Neural progenitor cell (in vitro differentiated cells): ENCODE results near the gene HSPBAP1. TPM values are rescaled to one million over a fixed set of nuclear protein-coding genes. Genes with fewer than 3 reads are reported as not detected.

Experiments used
- DNase-seq: peaks from one replicate; pipeline ENCODE4 v3.0.0-alpha.2; 2016; ENCODE audit warnings: low spot score
- H2AFZ ChIP-seq: fragments of 200-600 bp; sonication (generic); replicated peaks from 2 replicates; pipeline ENCODE4 v1.6.1; 2016; ENCODE audit warnings: antibody characterized with exemption
- H3F3A ChIP-seq: fragments of 200-600 bp; sonication (generic); 2 replicates; pipeline ENCODE4 v1.6.1; 2016; ENCODE audit warnings: antibody characterized with exemption, low read depth
- H3K27ac ChIP-seq: fragments of 200-600 bp; sonication (generic); 2 replicates; pipeline ENCODE4 v1.5.1; 2016; ENCODE audit warnings: mild to moderate bottlenecking
- H3K27me3 ChIP-seq: fragments of 200-600 bp; sonication (generic); 2 replicates; pipeline ENCODE4 v1.6.1; 2016; ENCODE audit warnings: mild to moderate bottlenecking, moderate library complexity
- H3K36me3 ChIP-seq: fragments of 200-600 bp; sonication (generic); 2 replicates; pipeline ENCODE4 v1.5.1; 2016
- H3K4me1 ChIP-seq: fragments of 200-600 bp; sonication (generic); 2 replicates; pipeline ENCODE4 v1.6.1; 2016; ENCODE audit warnings: mixed run types
- H3K4me2 ChIP-seq: fragments of 200-600 bp; sonication (generic); 2 replicates; pipeline ENCODE4 v1.6.1; 2016
- H3K4me3 ChIP-seq: fragments of 200-600 bp; sonication (generic); 2 replicates; pipeline ENCODE4 v1.5.1; 2016
- H3K79me2 ChIP-seq: fragments of 200-600 bp; sonication (generic); 2 replicates; pipeline ENCODE4 v1.6.1; 2016; ENCODE audit warnings: low read depth
- H3K9ac ChIP-seq: fragments of 200-600 bp; sonication (generic); 2 replicates; pipeline ENCODE4 v1.6.1; 2016
- H3K9me3 ChIP-seq: fragments of 200-600 bp; sonication (generic); 2 replicates; pipeline ENCODE4 v1.5.1; 2016; ENCODE audit warnings: low read depth
- H4K20me1 ChIP-seq: fragments of 200-600 bp; sonication (generic); 2 replicates; pipeline ENCODE4 v1.6.1; 2016; ENCODE audit warnings: low read depth
- H3K27ac Mint-ChIP-seq: 3 replicates; pipeline ENCODE4 v1.8.0; 2021; ENCODE audit warnings: mixed read lengths
- H3K27me3 Mint-ChIP-seq: 2 replicates; pipeline ENCODE4 v1.8.0; 2022; ENCODE audit warnings: low read depth, mild to moderate bottlenecking, inconsistent platforms, moderate library complexity, mixed read lengths; ENCODE audit not compliant: insufficient read depth
- H3K36me3 Mint-ChIP-seq: 3 replicates; pipeline ENCODE4 v1.8.0; 2021; ENCODE audit warnings: mixed read lengths
- H3K4me1 Mint-ChIP-seq: 3 replicates; pipeline ENCODE4 v1.8.0; 2021; ENCODE audit warnings: mixed read lengths
- H3K4me3 Mint-ChIP-seq: 3 replicates; pipeline ENCODE4 v1.8.0; 2021; ENCODE audit warnings: mild to moderate bottlenecking, moderate library complexity, mixed read lengths
- H3K9me3 Mint-ChIP-seq: 3 replicates; pipeline ENCODE4 v1.8.0; 2020; ENCODE audit warnings: mixed read lengths
- EZH2 ChIP-seq: fragments of 200-600 bp; sonication (generic); IDR thresholded peaks from 2 replicates; pipeline ENCODE4 v1.6.1; 2017; ENCODE audit warnings: antibody characterized with exemption, mild to moderate bottlenecking, moderate library complexity
- EZH2phosphoT487 ChIP-seq: fragments of 200-600 bp; sonication (generic); IDR thresholded peaks from 2 replicates; pipeline ENCODE4 v1.6.1; 2017; ENCODE audit warnings: antibody characterized with exemption
- total RNA-seq: library from RNA; depleted of rRNA; stranded (reverse); fragments of >200 nt; gene quantifications from 2 replicates; pipeline ENCODE4 v1.2.3, GENCODE V29; 2015; ENCODE audit warnings: low replicate concordance
- TF ChIP-seq, protein P1 (sequence below): fragments of 200-600 bp; sonication (generic); IDR thresholded peaks from 2 replicates; pipeline ENCODE4 v1.5.1; 2017; ENCODE audit warnings: antibody characterized with exemption, mild to moderate bottlenecking

Gene HSPBAP1
- total RNA-seq, 1 donor from 2014 or later, result 15.0 TPM

DNA sequence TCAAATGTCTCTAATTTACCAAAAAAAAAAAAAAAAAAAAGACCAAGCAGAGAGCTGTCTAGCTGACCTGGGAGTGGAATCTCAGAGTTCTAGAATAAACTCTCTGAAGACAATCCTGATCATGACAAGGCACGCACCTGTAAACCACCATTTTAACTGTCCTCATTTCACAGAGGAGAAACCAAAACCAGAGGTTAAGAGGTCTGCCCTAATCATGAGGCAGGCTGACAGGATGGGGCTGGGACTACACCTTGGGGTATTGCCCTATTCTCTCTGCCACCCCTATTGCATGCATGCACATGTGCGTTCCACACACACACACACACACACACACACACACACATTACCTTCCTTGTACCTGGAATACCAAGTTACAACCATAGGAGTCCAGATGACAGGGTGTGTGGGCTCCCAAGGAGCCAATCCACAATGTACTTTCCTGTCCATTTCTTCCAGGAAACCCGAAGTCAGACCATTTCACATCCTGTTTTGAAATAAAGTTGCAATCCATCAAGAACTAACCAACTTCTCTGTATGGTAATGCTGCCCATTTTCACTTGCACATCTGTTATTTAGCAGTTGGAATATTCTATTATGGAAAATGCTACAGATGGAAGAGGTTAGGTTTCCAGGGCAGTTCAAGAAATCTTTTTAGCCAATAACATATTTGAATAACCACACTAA lies 34.6 kb downstream of the HSPBAP1 start:
- DNase-seq, result no peak
- TF ChIP-seq, protein P1, sequence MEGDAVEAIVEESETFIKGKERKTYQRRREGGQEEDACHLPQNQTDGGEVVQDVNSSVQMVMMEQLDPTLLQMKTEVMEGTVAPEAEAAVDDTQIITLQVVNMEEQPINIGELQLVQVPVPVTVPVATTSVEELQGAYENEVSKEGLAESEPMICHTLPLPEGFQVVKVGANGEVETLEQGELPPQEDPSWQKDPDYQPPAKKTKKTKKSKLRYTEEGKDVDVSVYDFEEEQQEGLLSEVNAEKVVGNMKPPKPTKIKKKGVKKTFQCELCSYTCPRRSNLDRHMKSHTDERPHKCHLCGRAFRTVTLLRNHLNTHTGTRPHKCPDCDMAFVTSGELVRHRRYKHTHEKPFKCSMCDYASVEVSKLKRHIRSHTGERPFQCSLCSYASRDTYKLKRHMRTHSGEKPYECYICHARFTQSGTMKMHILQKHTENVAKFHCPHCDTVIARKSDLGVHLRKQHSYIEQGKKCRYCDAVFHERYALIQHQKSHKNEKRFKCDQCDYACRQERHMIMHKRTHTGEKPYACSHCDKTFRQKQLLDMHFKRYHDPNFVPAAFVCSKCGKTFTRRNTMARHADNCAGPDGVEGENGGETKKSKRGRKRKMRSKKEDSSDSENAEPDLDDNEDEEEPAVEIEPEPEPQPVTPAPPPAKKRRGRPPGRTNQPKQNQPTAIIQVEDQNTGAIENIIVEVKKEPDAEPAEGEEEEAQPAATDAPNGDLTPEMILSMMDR, result no peak
- TF ChIP-seq EZH2phosphoT487, result no peak
- no peak for TF ChIP-seq EZH2
- Mint-ChIP-seq H3K4me1 (peaks cover 12% of the 10 kb centered on the region), H3K27me3 (peaks cover 5% of the 10 kb centered on the region), H3K4me3 (no peak overlapping the region), H3K27ac (no peak overlapping the region), H3K9me3 (no peaks in the 10 kb centered on the region), H3K36me3 (peaks cover 3% of the 10 kb centered on the region)
- H3F3A ChIP-seq, result peaks cover 20% of the 10 kb centered on the region
- H2AFZ ChIP-seq, result no peak overlapping the region
- no peaks in the 10 kb centered on the region for H3K9me3 ChIP-seq
- no peak overlapping the region for H3K4me2 ChIP-seq
- peaks cover 1% of the 10 kb centered on the region for H3K36me3 ChIP-seq
- no peaks in the 10 kb centered on the region for H3K27me3 ChIP-seq
- H3K4me1 ChIP-seq, result peaks cover 13% of the 10 kb centered on the region
- H4K20me1 ChIP-seq, result peaks cover 4% of the 10 kb centered on the region
- H3K9ac ChIP-seq, result no peak overlapping the region
- no peaks in the 10 kb centered on the region for H3K79me2 ChIP-seq
- H3K4me3 ChIP-seq, result no peak overlapping the region
- H3K27ac ChIP-seq, result no peak overlapping the region

DNA sequence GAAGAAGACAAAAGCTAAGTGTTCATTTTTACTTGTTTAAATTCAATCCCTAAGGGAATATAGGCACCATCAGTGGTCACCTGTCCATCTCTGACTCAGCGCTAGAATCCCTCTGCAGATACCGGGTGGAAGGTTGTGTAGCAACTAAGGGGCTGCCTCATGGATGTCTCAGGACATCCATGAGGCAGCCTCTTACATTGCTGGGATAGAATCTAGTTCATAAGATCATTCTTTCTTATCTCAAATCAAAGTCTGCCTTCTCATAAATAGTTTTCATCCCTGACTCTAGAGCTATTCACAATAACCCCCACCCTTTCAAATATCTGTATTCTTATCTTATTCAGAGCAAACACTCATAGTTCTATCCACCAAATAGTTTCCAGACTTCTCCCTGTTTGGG lies 38.1 kb downstream of the HSPBAP1 start:
- Histone ChIP-seq H3K36me3 (peaks cover 4% of the 10 kb centered on the region), H3K27me3 (no peaks in the 10 kb centered on the region), H3K4me2 (no peak overlapping the region), H3K9me3 (no peaks in the 10 kb centered on the region), H3K27ac (no peak overlapping the region), H3K9ac (no peak overlapping the region), H3F3A (no peaks in the 10 kb centered on the region), H3K79me2 (no peaks in the 10 kb centered on the region), H2AFZ (no peak overlapping the region), H3K4me1 (peaks cover 3% of the 10 kb centered on the region), H4K20me1 (no peaks in the 10 kb centered on the region), H3K4me3 (no peak overlapping the region)
- H3K4me1 Mint-ChIP-seq, result peaks cover 3% of the 10 kb centered on the region
- H3K27ac Mint-ChIP-seq, result no peak overlapping the region
- H3K36me3 Mint-ChIP-seq, result peaks cover 3% of the 10 kb centered on the region
- peaks cover 2% of the 10 kb centered on the region for H3K27me3 Mint-ChIP-seq
- DNase-seq, result no peak
- no peaks in the 10 kb centered on the region for H3K9me3 Mint-ChIP-seq
- TF ChIP-seq, protein P1, result no peak
- H3K4me3 Mint-ChIP-seq, result no peak overlapping the region

DNA sequence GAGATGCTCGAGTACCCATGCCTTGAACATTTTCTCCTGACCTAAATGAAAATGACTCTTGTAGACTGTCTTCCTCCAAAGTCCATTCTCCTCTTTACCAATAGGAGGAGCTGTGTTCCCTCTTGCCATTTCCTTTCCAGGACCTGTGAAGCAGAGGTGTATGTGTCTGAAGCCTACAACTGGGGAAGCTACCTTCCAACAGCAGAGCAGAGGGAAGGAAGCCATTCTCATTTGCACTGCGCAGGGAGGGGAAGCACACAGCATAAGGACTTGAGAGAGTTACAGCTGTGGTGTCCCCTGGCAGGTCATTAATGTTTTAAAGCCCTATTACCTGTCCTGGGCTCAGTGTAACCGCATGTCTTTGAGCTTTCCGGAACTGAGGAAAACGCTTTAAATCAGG lies 38.7 kb downstream of the HSPBAP1 start:
- DNase-seq, result peak; percentile 54
- no peak overlapping the region for H3K27ac ChIP-seq
- H3F3A ChIP-seq, result no peaks in the 10 kb centered on the region
- no peaks in the 10 kb centered on the region for H3K79me2 ChIP-seq
- no peaks in the 10 kb centered on the region for H4K20me1 ChIP-seq
- H3K9me3 ChIP-seq, result no peaks in the 10 kb centered on the region
- Mint-ChIP-seq H3K27me3 (peaks cover 2% of the 10 kb centered on the region), H3K27ac (no peak overlapping the region), H3K4me3 (no peak overlapping the region), H3K4me1 (no peaks in the 10 kb centered on the region), H3K9me3 (no peaks in the 10 kb centered on the region), H3K36me3 (peaks cover 3% of the 10 kb centered on the region)
- H3K9ac ChIP-seq, result no peak overlapping the region
- peaks cover 4% of the 10 kb centered on the region for H3K36me3 ChIP-seq
- H3K4me1 ChIP-seq, result no peaks in the 10 kb centered on the region
- H3K27me3 ChIP-seq, result no peaks in the 10 kb centered on the region
- no peak overlapping the region for H3K4me3 ChIP-seq
- TF ChIP-seq, protein P1, result peak; percentile 84
- TF ChIP-seq EZH2phosphoT487, result no peak
- H2AFZ ChIP-seq, result no peak overlapping the region
- H3K4me2 ChIP-seq, result no peak overlapping the region
